ENCODE results near the gene SSUH2.

DNA sequence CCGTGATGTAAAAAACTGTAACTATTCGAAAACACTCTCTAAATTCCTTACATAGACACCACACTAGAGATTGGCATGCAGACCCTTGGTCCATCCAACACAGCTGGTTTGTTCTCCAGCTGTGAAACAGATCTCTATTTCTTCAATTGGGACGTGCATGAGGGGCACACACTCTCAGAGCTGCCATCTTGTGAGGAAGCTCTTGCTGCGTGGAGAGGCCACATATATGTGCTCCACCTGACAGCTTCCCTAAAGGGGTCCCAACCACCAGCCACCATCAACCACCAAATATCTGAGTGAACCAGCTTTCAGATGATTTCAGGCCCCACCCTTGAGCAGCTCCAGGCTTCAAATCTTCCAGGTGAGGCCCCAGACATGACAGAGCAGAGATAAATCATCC, 25.6 kb downstream of the SSUH2 start:
- TF ChIP-seq, protein P1, sequence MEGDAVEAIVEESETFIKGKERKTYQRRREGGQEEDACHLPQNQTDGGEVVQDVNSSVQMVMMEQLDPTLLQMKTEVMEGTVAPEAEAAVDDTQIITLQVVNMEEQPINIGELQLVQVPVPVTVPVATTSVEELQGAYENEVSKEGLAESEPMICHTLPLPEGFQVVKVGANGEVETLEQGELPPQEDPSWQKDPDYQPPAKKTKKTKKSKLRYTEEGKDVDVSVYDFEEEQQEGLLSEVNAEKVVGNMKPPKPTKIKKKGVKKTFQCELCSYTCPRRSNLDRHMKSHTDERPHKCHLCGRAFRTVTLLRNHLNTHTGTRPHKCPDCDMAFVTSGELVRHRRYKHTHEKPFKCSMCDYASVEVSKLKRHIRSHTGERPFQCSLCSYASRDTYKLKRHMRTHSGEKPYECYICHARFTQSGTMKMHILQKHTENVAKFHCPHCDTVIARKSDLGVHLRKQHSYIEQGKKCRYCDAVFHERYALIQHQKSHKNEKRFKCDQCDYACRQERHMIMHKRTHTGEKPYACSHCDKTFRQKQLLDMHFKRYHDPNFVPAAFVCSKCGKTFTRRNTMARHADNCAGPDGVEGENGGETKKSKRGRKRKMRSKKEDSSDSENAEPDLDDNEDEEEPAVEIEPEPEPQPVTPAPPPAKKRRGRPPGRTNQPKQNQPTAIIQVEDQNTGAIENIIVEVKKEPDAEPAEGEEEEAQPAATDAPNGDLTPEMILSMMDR (IDR thresholded peaks at IDR 0.05), result no peak
- no peak for TF ChIP-seq POLR2A (IDR thresholded peaks at IDR 0.05)

Measured in suprapubic skin (tissue), 3 donors.